ENCODE results near the gene GPR62. TPM values are rescaled to one million over a fixed set of nuclear protein-coding genes. Genes with fewer than 3 reads are reported as not detected.
A peak's percentile ranks its signal among the peaks of the same experiment; 100 is the strongest.

GPR62 gene
- total RNA-seq, 1 donor from 2014 or later, result not detected

DNA sequence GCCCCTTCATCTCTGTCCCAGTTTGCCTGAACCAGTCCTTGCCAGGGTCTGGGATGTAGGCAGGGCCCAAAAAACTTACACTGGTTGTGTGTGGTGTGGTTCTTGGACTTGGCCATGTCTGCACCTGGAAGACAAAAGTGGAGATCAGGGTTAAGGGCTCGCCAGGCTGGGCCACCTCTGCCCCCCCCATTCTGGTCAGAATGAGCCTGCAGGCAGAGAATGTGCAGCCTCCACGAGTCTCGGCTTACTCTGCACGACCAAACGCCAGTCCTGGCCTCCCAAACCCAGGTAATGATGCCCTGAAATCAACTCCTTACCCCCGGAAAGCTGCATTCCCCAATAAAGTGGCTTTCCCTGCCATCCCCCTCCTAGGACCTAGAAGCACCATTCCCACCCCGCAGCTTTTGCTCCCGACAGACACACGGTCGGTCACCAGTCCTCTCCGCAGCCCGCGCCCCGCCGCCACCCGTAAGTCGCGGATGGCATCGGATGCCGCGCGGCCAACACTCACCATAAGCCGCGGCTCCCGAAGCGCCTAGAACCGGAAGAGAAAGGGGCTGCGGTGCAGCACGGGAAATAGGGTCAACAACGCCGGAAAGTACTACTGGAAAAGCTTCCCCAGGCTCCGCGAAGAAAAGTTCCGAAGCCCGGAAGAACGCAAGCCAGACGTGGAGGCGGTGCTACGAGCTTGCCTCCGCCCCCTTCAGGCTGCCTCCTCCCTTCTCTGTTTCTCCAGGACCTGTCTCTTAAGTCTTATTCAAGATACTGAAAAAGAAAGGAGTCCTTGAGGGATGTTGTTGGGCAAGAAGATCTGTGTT is 40.4 kb downstream of the GPR62 start, which contains the start of gene RPL29:
TSS of gene RPL29 (minus strand) at position 550 of the 818 bp plus-strand sequence. CDS start at position 116, 434 bp downstream.
- Mint-ChIP-seq H3K9me3 (no peaks in the 10 kb centered on the region), H3K4me1 (ENCODE audit: unreplicated experiment) (peaks cover 22% of the 10 kb centered on the region), H3K4me3 (peak within 1 kb of the TSS; percentile 100), H3K27ac (peak within 1 kb of the TSS; percentile 100), H3K36me3 (peaks cover 21% of the 10 kb centered on the region), H3K27me3 (peaks cover 14% of the 10 kb centered on the region)
- peak; percentile 89 for DNase-seq (ENCODE audit: extremely low spot score, unreplicated experiment)
- TF ChIP-seq, protein P1, sequence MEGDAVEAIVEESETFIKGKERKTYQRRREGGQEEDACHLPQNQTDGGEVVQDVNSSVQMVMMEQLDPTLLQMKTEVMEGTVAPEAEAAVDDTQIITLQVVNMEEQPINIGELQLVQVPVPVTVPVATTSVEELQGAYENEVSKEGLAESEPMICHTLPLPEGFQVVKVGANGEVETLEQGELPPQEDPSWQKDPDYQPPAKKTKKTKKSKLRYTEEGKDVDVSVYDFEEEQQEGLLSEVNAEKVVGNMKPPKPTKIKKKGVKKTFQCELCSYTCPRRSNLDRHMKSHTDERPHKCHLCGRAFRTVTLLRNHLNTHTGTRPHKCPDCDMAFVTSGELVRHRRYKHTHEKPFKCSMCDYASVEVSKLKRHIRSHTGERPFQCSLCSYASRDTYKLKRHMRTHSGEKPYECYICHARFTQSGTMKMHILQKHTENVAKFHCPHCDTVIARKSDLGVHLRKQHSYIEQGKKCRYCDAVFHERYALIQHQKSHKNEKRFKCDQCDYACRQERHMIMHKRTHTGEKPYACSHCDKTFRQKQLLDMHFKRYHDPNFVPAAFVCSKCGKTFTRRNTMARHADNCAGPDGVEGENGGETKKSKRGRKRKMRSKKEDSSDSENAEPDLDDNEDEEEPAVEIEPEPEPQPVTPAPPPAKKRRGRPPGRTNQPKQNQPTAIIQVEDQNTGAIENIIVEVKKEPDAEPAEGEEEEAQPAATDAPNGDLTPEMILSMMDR (conservative IDR thresholded peaks at IDR 0.05), result no peak

DNA sequence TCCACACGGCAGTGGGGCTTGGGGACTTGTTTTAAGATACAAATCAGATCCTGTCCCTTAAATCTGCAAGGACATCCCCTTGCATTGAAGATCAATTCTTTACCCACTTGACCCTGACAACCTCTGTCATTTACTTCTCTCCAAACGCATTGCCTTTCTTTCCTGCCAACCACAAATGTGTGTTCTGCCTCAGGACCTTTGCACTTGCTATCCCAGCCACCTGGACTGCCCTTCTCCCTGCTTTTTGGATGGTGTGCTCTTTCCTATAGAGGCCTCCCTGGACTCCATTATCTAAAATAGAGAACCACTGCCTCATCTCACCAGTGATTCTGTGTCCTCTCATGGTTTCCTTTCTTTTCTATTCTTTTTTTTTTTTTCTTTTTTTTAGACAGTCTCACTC is 42.0 kb downstream of the GPR62 start:
- Mint-ChIP-seq H3K4me1 (ENCODE audit: unreplicated experiment) (peaks cover 22% of the 10 kb centered on the region), H3K4me3 (no peak overlapping the region), H3K9me3 (no peaks in the 10 kb centered on the region), H3K36me3 (peaks cover 18% of the 10 kb centered on the region), H3K27ac (no peak overlapping the region), H3K27me3 (peaks cover 14% of the 10 kb centered on the region)
- DNase-seq (ENCODE audit: extremely low spot score, unreplicated experiment), result no peak
- TF ChIP-seq, protein P1 (conservative IDR thresholded peaks at IDR 0.05), result no peak

DNA sequence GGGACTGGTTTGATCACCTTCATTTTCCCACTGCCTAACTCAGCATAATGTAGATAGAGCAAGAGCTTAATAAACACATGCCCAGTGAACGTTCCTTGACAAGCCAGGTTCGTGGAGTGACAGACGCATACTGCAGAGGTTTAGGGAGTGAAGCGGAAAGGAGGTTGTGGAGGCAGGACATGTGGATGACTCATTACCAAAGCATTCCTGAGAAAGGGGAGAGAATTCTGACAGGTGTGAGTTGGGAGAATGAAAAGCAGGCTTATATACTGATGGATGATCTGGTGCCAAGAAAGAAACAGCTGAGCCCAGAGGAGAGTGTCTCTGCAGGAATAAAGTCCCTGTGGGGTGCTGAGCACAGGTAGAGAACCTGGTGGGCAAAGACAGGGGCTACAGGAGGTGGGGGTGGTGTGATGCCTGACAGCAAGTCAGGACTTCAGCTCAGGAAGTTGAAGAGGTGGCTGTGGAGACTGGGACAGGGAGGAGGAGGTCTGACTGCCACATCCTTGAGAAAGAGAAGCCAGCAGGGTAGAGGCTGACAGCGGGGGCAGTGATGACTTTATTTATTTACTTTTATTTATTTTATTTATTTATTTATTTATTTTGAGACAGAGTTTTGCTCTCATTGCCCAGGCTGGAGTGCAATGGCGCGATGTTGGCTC is 42.9 kb downstream of the GPR62 start:
- Mint-ChIP-seq H3K27me3 (peaks cover 14% of the 10 kb centered on the region), H3K36me3 (peaks cover 18% of the 10 kb centered on the region), H3K27ac (peak overlapping the region; percentile 79), H3K9me3 (no peaks in the 10 kb centered on the region), H3K4me3 (peak overlapping the region; percentile 19), H3K4me1 (ENCODE audit: unreplicated experiment) (peaks cover 18% of the 10 kb centered on the region)
- TF ChIP-seq, protein P1 (conservative IDR thresholded peaks at IDR 0.05), result no peak
- no peak for DNase-seq (ENCODE audit: extremely low spot score, unreplicated experiment)

DNA sequence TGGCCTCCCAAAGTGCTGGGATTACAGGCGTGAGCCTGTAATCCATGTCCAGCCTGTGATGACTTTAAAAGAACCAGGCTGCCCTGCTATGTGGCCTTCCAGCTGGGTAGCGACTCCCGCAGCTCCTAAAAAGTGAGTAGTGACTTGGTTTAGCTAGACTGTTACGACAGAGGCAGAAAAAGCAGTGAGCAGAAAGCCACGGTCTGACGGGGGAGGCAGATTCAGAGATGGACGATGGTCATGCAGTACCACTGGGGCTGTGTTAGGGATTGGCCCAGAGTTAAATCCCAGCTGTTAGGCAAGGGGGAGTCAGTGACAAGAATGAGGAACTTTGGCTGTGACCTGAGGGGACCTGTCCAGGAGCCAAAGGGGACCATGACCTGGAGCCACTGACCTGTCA is 43.6 kb downstream of the GPR62 start:
- Mint-ChIP-seq H3K9me3 (no peaks in the 10 kb centered on the region), H3K4me3 (no peak overlapping the region), H3K4me1 (ENCODE audit: unreplicated experiment) (peaks cover 18% of the 10 kb centered on the region), H3K27me3 (peaks cover 14% of the 10 kb centered on the region), H3K27ac (no peak overlapping the region), H3K36me3 (peaks cover 18% of the 10 kb centered on the region)
- DNase-seq (ENCODE audit: extremely low spot score, unreplicated experiment), result no peak
- TF ChIP-seq, protein P1 (conservative IDR thresholded peaks at IDR 0.05), result no peak

DNA sequence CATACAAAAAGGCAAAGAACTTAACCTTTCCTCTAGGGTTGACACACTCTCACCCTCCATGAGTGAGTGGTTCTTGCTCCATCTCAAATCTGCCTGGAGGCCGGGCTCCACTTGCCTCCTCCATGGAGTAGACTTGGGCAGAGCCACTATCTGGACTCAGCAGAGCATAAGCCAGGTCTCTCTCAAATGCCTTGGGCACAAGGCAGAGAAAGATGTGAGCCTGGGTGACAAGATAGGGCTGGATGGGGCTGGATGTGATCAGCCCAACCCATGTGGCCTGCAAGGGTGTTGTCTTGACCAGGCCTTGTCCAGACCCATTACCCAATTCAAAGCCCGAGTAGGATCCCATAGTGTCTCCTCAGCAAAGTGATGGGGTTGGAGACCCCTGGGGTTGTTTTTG is 44.7 kb downstream of the GPR62 start:
- H3K9me3 Mint-ChIP-seq, result no peaks in the 10 kb centered on the region
- H3K4me3 Mint-ChIP-seq, result no peak overlapping the region
- no peak overlapping the region for H3K27ac Mint-ChIP-seq
- H3K36me3 Mint-ChIP-seq, result peaks cover 10% of the 10 kb centered on the region
- H3K4me1 Mint-ChIP-seq (ENCODE audit: unreplicated experiment), result peaks cover 19% of the 10 kb centered on the region
- H3K27me3 Mint-ChIP-seq, result peaks cover 14% of the 10 kb centered on the region
- no peak for DNase-seq (ENCODE audit: extremely low spot score, unreplicated experiment)
- TF ChIP-seq, protein P1 (conservative IDR thresholded peaks at IDR 0.05), result no peak
